NK-92 (cell line): Measurements from ENCODE around the gene MSMB.

ENCODE experiments used
- DNase-seq: peaks from one replicate; lab custom pipeline; 2025; ENCODE audit not compliant: unreplicated experiment; lab: John Stamatoyannopoulos, UW

The MSMB gene

GRCh38 chr10:46035923-46036849 is 9.9 kb downstream of the MSMB start:
- DNase-seq: no peak

- no peak for DNase-seq
These were observed 12.5 kb downstream of the MSMB start for GRCh38 chr10:46033602-46034011.

- no peak for DNase-seq
These were observed 14.2 kb downstream of the MSMB start for GRCh38 chr10:46031648-46032532.

GRCh38 chr10:46030091-46030937 is 15.8 kb downstream of the MSMB start, which contains the start of gene NCOA4:
Gene NCOA4 (minus strand): TSS chr10:46030623. CDS start chr10:46016680, 13,943 bp downstream.
- peak; percentile 48 for DNase-seq

- no peak for DNase-seq
These were observed 16.5 kb downstream of the MSMB start for GRCh38 chr10:46029461-46030030.

GRCh38 chr10:46028584-46029460 is 17.2 kb downstream of the MSMB start:
- DNase-seq: no peak

GRCh38 chr10:46026106-46026505 is 20.0 kb downstream of the MSMB start:
- DNase-seq: no peak

GRCh38 chr10:46025406-46025805 is 20.7 kb downstream of the MSMB start:
- DNase-seq: no peak

- DNase-seq: no peak
These were observed 21.1 kb downstream of the MSMB start for GRCh38 chr10:46024948-46025347.

GRCh38 chr10:46022978-46023702 is 22.9 kb downstream of the MSMB start:
- no peak for DNase-seq

- DNase-seq: no peak
These were observed 25.8 kb downstream of the MSMB start for GRCh38 chr10:46020344-46020657.

- DNase-seq: no peak
These were observed 26.3 kb downstream of the MSMB start for GRCh38 chr10:46019569-46020343.

GRCh38 chr10:46019177-46019528 is 26.9 kb downstream of the MSMB start:
- no peak for DNase-seq

GRCh38 chr10:46018453-46019176 is 27.5 kb downstream of the MSMB start:
- no peak for DNase-seq

GRCh38 chr10:46017733-46018132 is 28.3 kb downstream of the MSMB start:
- no peak for DNase-seq

GRCh38 chr10:46016811-46017210 is 29.3 kb downstream of the MSMB start:
- DNase-seq: no peak

- no peak for DNase-seq
These were observed 29.9 kb downstream of the MSMB start for GRCh38 chr10:46016190-46016589.
